ENCODE measurements around the gene SEPTIN12.

Gene SEPTIN12

GRCh38 chr16:4752351-4753100, 35.6 kb downstream of the SEPTIN12 start:
- Histone ChIP-seq H3F3A (ENCODE audit: low read depth) (no peaks in the 10 kb centered on the region), H3K4me2 (ENCODE audit: low read depth, low read length, poor library complexity, severe bottlenecking) (no peak overlapping the region), H3K9me3 (ENCODE audit: insufficient read depth, low read depth, low read length) (no peaks in the 10 kb centered on the region), H3K79me2 (ENCODE audit: insufficient read depth, low read length) (no peaks in the 10 kb centered on the region), H3K27me3 (ENCODE audit: insufficient read depth, low read length, poor library complexity, severe bottlenecking) (no peaks in the 10 kb centered on the region), H2AFZ (ENCODE audit: low read length) (no peak overlapping the region), H4K20me1 (ENCODE audit: insufficient read depth, low read length, poor library complexity, severe bottlenecking) (no peaks in the 10 kb centered on the region), H3K9me2 (replicated peaks; ENCODE audit: low read depth, low read length) (no peaks in the 10 kb centered on the region), H3K4me1 (ENCODE audit: insufficient read depth, low read length, poor library complexity, severe bottlenecking) (no peaks in the 10 kb centered on the region), H3K36me3 (ENCODE audit: insufficient read depth, low read length) (peaks cover 5% of the 10 kb centered on the region; the same call in 1 of the 2 replicates), H3K4me3 (ENCODE audit: low read length, poor library complexity, severe bottlenecking) (no peak overlapping the region), H3K9ac (ENCODE audit: low read depth, low read length, poor library complexity, severe bottlenecking) (no peak overlapping the region)
- TF ChIP-seq CTCF (conservative IDR thresholded peaks at IDR 0.05; ENCODE audit: low read length) (no peak), EZH2phosphoT487 (IDR thresholded peaks at IDR 0.05; ENCODE audit: borderline replicate concordance) (no peak)

- no peak overlapping the region for H3K4me3 ChIP-seq (ENCODE audit: low read length, poor library complexity, severe bottlenecking)
- H3K36me3 ChIP-seq (ENCODE audit: insufficient read depth, low read length) = peaks cover 5% of the 10 kb centered on the region; the same call in 1 of the 2 replicates
- no peaks in the 10 kb centered on the region for H3F3A ChIP-seq (ENCODE audit: low read depth)
- H3K27me3 ChIP-seq (ENCODE audit: insufficient read depth, low read length, poor library complexity, severe bottlenecking) = no peaks in the 10 kb centered on the region
- H3K9ac ChIP-seq (ENCODE audit: low read depth, low read length, poor library complexity, severe bottlenecking) = no peak overlapping the region
- no peak overlapping the region for H3K4me2 ChIP-seq (ENCODE audit: low read depth, low read length, poor library complexity, severe bottlenecking)
- H3K9me3 ChIP-seq (ENCODE audit: insufficient read depth, low read depth, low read length) = no peaks in the 10 kb centered on the region
- no peaks in the 10 kb centered on the region for H3K79me2 ChIP-seq (ENCODE audit: insufficient read depth, low read length)
- no peak overlapping the region for H2AFZ ChIP-seq (ENCODE audit: low read length)
- no peaks in the 10 kb centered on the region for H4K20me1 ChIP-seq (ENCODE audit: insufficient read depth, low read length, poor library complexity, severe bottlenecking)
- no peaks in the 10 kb centered on the region for H3K4me1 ChIP-seq (ENCODE audit: insufficient read depth, low read length, poor library complexity, severe bottlenecking)
- TF ChIP-seq EZH2phosphoT487 (IDR thresholded peaks at IDR 0.05; ENCODE audit: borderline replicate concordance) (no peak), CTCF (conservative IDR thresholded peaks at IDR 0.05; ENCODE audit: low read length) (no peak)
- H3K9me2 ChIP-seq (replicated peaks; ENCODE audit: low read depth, low read length) = no peaks in the 10 kb centered on the region
These were observed 37.2 kb downstream of the SEPTIN12 start for GRCh38 chr16:4750896-4751295.

GRCh38 chr16:4749700-4750257, 38.4 kb downstream of the SEPTIN12 start:
- peaks cover 5% of the 10 kb centered on the region; the same call in 1 of the 2 replicates for H3K36me3 ChIP-seq (ENCODE audit: insufficient read depth, low read length)
- H3K4me1 ChIP-seq (ENCODE audit: insufficient read depth, low read length, poor library complexity, severe bottlenecking) = no peaks in the 10 kb centered on the region
- no peaks in the 10 kb centered on the region for H3F3A ChIP-seq (ENCODE audit: low read depth)
- no peaks in the 10 kb centered on the region for H3K9me3 ChIP-seq (ENCODE audit: insufficient read depth, low read depth, low read length)
- H3K9me2 ChIP-seq (replicated peaks; ENCODE audit: low read depth, low read length) = no peaks in the 10 kb centered on the region
- H3K9ac ChIP-seq (ENCODE audit: low read depth, low read length, poor library complexity, severe bottlenecking) = no peak overlapping the region
- no peak for TF ChIP-seq CTCF (conservative IDR thresholded peaks at IDR 0.05; ENCODE audit: low read length)
- TF ChIP-seq EZH2phosphoT487 (IDR thresholded peaks at IDR 0.05; ENCODE audit: borderline replicate concordance) = no peak
- H3K79me2 ChIP-seq (ENCODE audit: insufficient read depth, low read length) = no peaks in the 10 kb centered on the region
- no peaks in the 10 kb centered on the region for H3K27me3 ChIP-seq (ENCODE audit: insufficient read depth, low read length, poor library complexity, severe bottlenecking)
- H3K4me2 ChIP-seq (ENCODE audit: low read depth, low read length, poor library complexity, severe bottlenecking) = no peak overlapping the region
- H4K20me1 ChIP-seq (ENCODE audit: insufficient read depth, low read length, poor library complexity, severe bottlenecking) = no peaks in the 10 kb centered on the region
- no peak overlapping the region for H3K4me3 ChIP-seq (ENCODE audit: low read length, poor library complexity, severe bottlenecking)
- H2AFZ ChIP-seq (ENCODE audit: low read length) = no peak overlapping the region
